ENCODE data around the gene SAP30BP. TPM values are rescaled to one million over a fixed set of nuclear protein-coding genes. Genes with fewer than 3 reads are reported as not detected.

SAP30BP gene
- total and polyA plus RNA-seq, 2 of the 13 experiments (the other 11 are each of a cell fraction or from before 2014, with no cell fraction given) = 67.7 to 99.4 TPM

- ChIA-PET POLR2A (no interaction called here), CTCF (ENCODE audit: low intra/inter-chr PET ratio, low total read pairs) (no interaction called here)
- no peaks in the 10 kb centered on the region for H3K79me2 ChIP-seq (ENCODE audit: insufficient read depth, low read length)
- no TSS peak for BruUV-seq (replicated peaks)
- H4K20me1 ChIP-seq (ENCODE audit: insufficient read depth, low read length) = no peaks in the 10 kb centered on the region; the same call in 1 of the 2 replicates
- intact Hi-C loops (cut with micrococcal nuclease; ENCODE audit: unreplicated experiment) (no loop called here), in situ Hi-C loops (cut with HindIII; ENCODE audit: extremely low pct_ligation_motif_present, low pct_unique_long_range_greater_than_20kb) (no loop called here)
- H3K4me3 ChIP-seq (replicated peaks in 1 of 3; ENCODE audit: insufficient read depth in 1 of 3, low read depth in 2 of 3, low read length in 3 of 3) = no peak overlapping the region
- TF ChIP-seq CEBPB (IDR thresholded peaks at IDR 0.05; ENCODE audit: borderline replicate concordance, low read depth, low read length) = no peak
- no peak for TF ChIP-seq TBX3 (IDR thresholded peaks at IDR 0.05; ENCODE audit: borderline replicate concordance)
- H3K27ac ChIP-seq (ENCODE audit: extremely low read length, insufficient read depth, low read length) = no peak overlapping the region
- ATAC-seq (no peak), DNase-seq (ENCODE audit: low spot score) (no peak), FAIRE-seq (no peak)
- 88% methylated on average over 12 of the region's 13 CpGs for WGBS (ENCODE audit: low lambda C conversion rate)
- H3K9ac ChIP-seq (ENCODE audit: insufficient read depth, low read depth, low read length) = no peak overlapping the region
- H3K4me1 ChIP-seq (ENCODE audit: insufficient read depth, low read length) = peaks cover 5% of the 10 kb centered on the region
- no peaks in the 10 kb centered on the region for H3K27me3 ChIP-seq (ENCODE audit: control insufficient read depth in 1 of 2, insufficient read depth in 2 of 2, low read length in 2 of 2)
- H3K9me3 ChIP-seq (ENCODE audit: low read length) = no peaks in the 10 kb centered on the region
- H2AFZ ChIP-seq (ENCODE audit: low read length) = no peak overlapping the region
- peaks cover 8 to 11% of the 10 kb centered on the region in 2 experiments for H3K36me3 ChIP-seq (replicated peaks in 1 of 2; ENCODE audit: control insufficient read depth in 1 of 2, insufficient read depth in 2 of 2, low read length in 2 of 2)
- no peak overlapping the region for H3K4me2 ChIP-seq (ENCODE audit: low read depth, low read length)
Observed at GRCh38 chr17:75638893-75639292, 28.2 kb upstream of the SAP30BP start.

GRCh38 chr17:75639327-75639726, 27.8 kb upstream of the SAP30BP start:
- Histone ChIP-seq H3K4me1 (ENCODE audit: insufficient read depth, low read length) (0 out of 2 replicates have a peak, but pooled peaks cover under 1% of the 10 kb centered on the region), H3K27ac (ENCODE audit: extremely low read length, insufficient read depth, low read length) (no peak overlapping the region), H3K79me2 (ENCODE audit: insufficient read depth, low read length) (no peaks in the 10 kb centered on the region), H3K9ac (ENCODE audit: insufficient read depth, low read depth, low read length) (no peak overlapping the region), H4K20me1 (ENCODE audit: insufficient read depth, low read length) (no peaks in the 10 kb centered on the region; the same call in 1 of the 2 replicates), H3K4me2 (ENCODE audit: low read depth, low read length) (no peak overlapping the region), H3K4me3 (replicated peaks in 1 of 3; ENCODE audit: insufficient read depth in 1 of 3, low read depth in 2 of 3, low read length in 3 of 3) (no peak overlapping the region), H2AFZ (ENCODE audit: low read length) (no peak overlapping the region), H3K27me3 (ENCODE audit: control insufficient read depth in 1 of 2, insufficient read depth in 2 of 2, low read length in 2 of 2) (no peaks in the 10 kb centered on the region), H3K9me3 (ENCODE audit: low read length) (no peaks in the 10 kb centered on the region), H3K36me3 (replicated peaks in 1 of 2; ENCODE audit: control insufficient read depth in 1 of 2, insufficient read depth in 2 of 2, low read length in 2 of 2) (peaks cover 8 to 11% of the 10 kb centered on the region in 2 experiments)
- intact Hi-C loops (cut with micrococcal nuclease; ENCODE audit: unreplicated experiment) (no loop called here), in situ Hi-C loops (cut with HindIII; ENCODE audit: extremely low pct_ligation_motif_present, low pct_unique_long_range_greater_than_20kb) (no loop called here)
- ChIA-PET POLR2A (no interaction called here), CTCF (ENCODE audit: low intra/inter-chr PET ratio, low total read pairs) (no interaction called here)
- FAIRE-seq (no peak), ATAC-seq (no peak), DNase-seq (ENCODE audit: low spot score) (no peak)
- BruUV-seq (replicated peaks) = no TSS peak
- WGBS (ENCODE audit: low lambda C conversion rate) = 92% methylated on average over 3 of the region's 3 CpGs
- TF ChIP-seq SMARCC2 (IDR thresholded peaks at IDR 0.05) (no peak), LCORL (IDR thresholded peaks at IDR 0.05) (no peak), LCORL (CRISPR knock-in tag; IDR thresholded peaks at IDR 0.05) (no peak), JARID2 (CRISPR knock-in tag; IDR thresholded peaks at IDR 0.05; ENCODE audit: insufficient replicate concordance) (no peak), CSRNP1 (CRISPR knock-in tag; IDR thresholded peaks at IDR 0.05) (no peak), RNF219 (CRISPR knock-in tag; IDR thresholded peaks at IDR 0.05) (no peak), CEBPZ (IDR thresholded peaks at IDR 0.05; ENCODE audit: low read length) (no peak), MED13 (CRISPR knock-in tag; IDR thresholded peaks at IDR 0.05) (no peak), KDM2A (CRISPR knock-in tag; IDR thresholded peaks at IDR 0.05; ENCODE audit: borderline replicate concordance, low read depth) (no peak), ONECUT2 (CRISPR knock-in tag; IDR thresholded peaks at IDR 0.05) (no peak)
